H9 (cell line): Measurements from ENCODE around the gene CTNNA3. TPM values are rescaled to one million over a fixed set of nuclear protein-coding genes. Genes with fewer than 3 reads are reported as not detected.

Source experiments
- DNase-seq: peaks from one replicate; pipeline ENCODE4 v3.0.0-alpha.2; 2017
- H2AFZ ChIP-seq: one replicate; pipeline ENCODE4 v1.6.1; 2013; ENCODE audit warnings: mild to moderate bottlenecking, low read length, control low read depth, moderate library complexity
- H2AK5ac ChIP-seq: 2 replicates; pipeline ENCODE4 v1.6.1; 2013; ENCODE audit warnings: low read length, control low read depth, mixed read lengths; ENCODE audit not compliant: insufficient read length
- H2BK120ac ChIP-seq: one replicate; pipeline ENCODE4 v1.6.1; 2013; ENCODE audit warnings: low read depth, mild to moderate bottlenecking, low read length, control low read depth, inconsistent platforms; ENCODE audit not compliant: poor library complexity, severe bottlenecking
- H2BK12ac ChIP-seq: 2 replicates; pipeline ENCODE4 v1.6.1; 2013; ENCODE audit warnings: low read length, control low read depth, mixed read lengths, low read depth; ENCODE audit not compliant: insufficient read length
- H2BK15ac ChIP-seq: 2 replicates; pipeline ENCODE4 v1.6.1; 2013; ENCODE audit warnings: low read depth, low read length, control low read depth
- H2BK20ac ChIP-seq: one replicate; pipeline ENCODE4 v1.6.1; 2013; ENCODE audit warnings: low read depth, mild to moderate bottlenecking, low read length, control low read depth, inconsistent platforms; ENCODE audit not compliant: poor library complexity, severe bottlenecking
- H2BK5ac ChIP-seq: 2 replicates; pipeline ENCODE4 v1.6.1; 2013; ENCODE audit warnings: low read length, control low read depth, mixed read lengths; ENCODE audit not compliant: insufficient read length
- H3K14ac ChIP-seq: 2 replicates; pipeline ENCODE4 v1.6.1; 2013; ENCODE audit warnings: low read length, control low read depth; ENCODE audit not compliant: insufficient read depth
- H3K18ac ChIP-seq: 2 replicates; pipeline ENCODE4 v1.6.1; 2013; ENCODE audit warnings: low read depth, mild to moderate bottlenecking, mixed read lengths, low read length, control low read depth; ENCODE audit not compliant: insufficient read length
- H3K23ac ChIP-seq: 2 replicates; pipeline ENCODE4 v1.6.1; 2013; ENCODE audit warnings: low read length, control low read depth, mixed read lengths, low read depth; ENCODE audit not compliant: insufficient read length
- H3K23me2 ChIP-seq: 2 replicates; pipeline ENCODE4 v1.6.1; 2013; ENCODE audit warnings: low read depth, mild to moderate bottlenecking, mixed read lengths, low read length, control low read depth; ENCODE audit not compliant: insufficient read length, poor library complexity, severe bottlenecking
- H3K27ac ChIP-seq: 2 replicates; pipeline ENCODE4 v1.5.1; 2013; ENCODE audit warnings: low read length, control low read depth, mixed read lengths, low read depth; ENCODE audit not compliant: insufficient read length
- H3K27me3 ChIP-seq: 2 replicates; pipeline ENCODE4 v1.6.1; 2013; ENCODE audit warnings: low read length, control low read depth, inconsistent platforms; ENCODE audit not compliant: insufficient read depth
- H3K4ac ChIP-seq: 2 replicates; pipeline ENCODE4 v1.6.1; 2013; ENCODE audit warnings: low read depth, mild to moderate bottlenecking, control low read depth, inconsistent platforms, low read length, moderate library complexity
- H3K4me1 ChIP-seq: 2 replicates; pipeline ENCODE4 v1.6.1; 2013; ENCODE audit warnings: low read length, control low read depth, inconsistent platforms; ENCODE audit not compliant: insufficient read depth
- H3K4me2 ChIP-seq: 2 replicates; pipeline ENCODE4 v1.6.1; 2013; ENCODE audit warnings: low read length, control low read depth, mixed read lengths; ENCODE audit not compliant: insufficient read length, insufficient read depth
- H3K56ac ChIP-seq: 2 replicates; pipeline ENCODE4 v1.6.1; 2013; ENCODE audit warnings: low read depth, mild to moderate bottlenecking, mixed read lengths, low read length, control low read depth; ENCODE audit not compliant: insufficient read length
- H3K79me1 ChIP-seq: 2 replicates; pipeline ENCODE4 v1.6.1; 2013; ENCODE audit warnings: low read depth, mild to moderate bottlenecking, moderate library complexity, low read length, control low read depth, inconsistent platforms; ENCODE audit not compliant: insufficient read depth, poor library complexity, severe bottlenecking
- H3K79me2 ChIP-seq: 2 replicates; pipeline ENCODE4 v1.6.1; 2013; ENCODE audit warnings: low read length, control low read depth, inconsistent platforms; ENCODE audit not compliant: insufficient read depth
- H3K9ac ChIP-seq: 2 replicates; pipeline ENCODE4 v1.6.1; 2013; ENCODE audit warnings: low read length, control low read depth, mixed read lengths; ENCODE audit not compliant: insufficient read length; ENCODE audit errors: extremely low read depth
- H3K9me3 ChIP-seq: one replicate; pipeline ENCODE4 v1.6.1; 2013; ENCODE audit warnings: low read depth, low read length, inconsistent platforms; ENCODE audit not compliant: control insufficient read depth
- H3T11ph ChIP-seq: one replicate; pipeline ENCODE4 v1.6.1; 2013; ENCODE audit warnings: mild to moderate bottlenecking, low read length, control low read depth, inconsistent platforms
- H4K20me1 ChIP-seq: one replicate; pipeline ENCODE4 v1.6.1; 2013; ENCODE audit not compliant: control insufficient read depth, insufficient read length, insufficient read depth
- H4K5ac ChIP-seq: 2 replicates; pipeline ENCODE4 v1.6.1; 2013; ENCODE audit warnings: low read depth, mild to moderate bottlenecking, mixed read lengths, low read length, control low read depth; ENCODE audit not compliant: insufficient read length
- H4K8ac ChIP-seq: replicated peaks from 2 replicates; pipeline ENCODE4 v1.6.1; 2013; ENCODE audit warnings: low read length, control low read depth, mixed read lengths, low read depth; ENCODE audit not compliant: insufficient read length
- H4K91ac ChIP-seq: 2 replicates; pipeline ENCODE4 v1.6.1; 2013; ENCODE audit warnings: low read depth, mild to moderate bottlenecking, moderate library complexity, mixed read lengths, low read length, control low read depth; ENCODE audit not compliant: insufficient read length
- H3K27ac Mint-ChIP-seq, 3 experiments: 2 replicates in 2 of 3; 3 replicates in 1 of 3; pipeline ENCODE4 v1.8.0; 2020 to 2021; ENCODE audit warnings: mixed read lengths in 3 of 3, mild to moderate bottlenecking in 1 of 3, moderate library complexity in 1 of 3
- H3K27me3 Mint-ChIP-seq: 2 replicates; pipeline ENCODE4 v1.8.0; 2021; ENCODE audit warnings: low read depth, mild to moderate bottlenecking, moderate library complexity, mixed read lengths
- H3K36me3 Mint-ChIP-seq, 3 experiments: 2 replicates in 2 of 3; 3 replicates in 1 of 3; pipeline ENCODE4 v1.8.0; 2020 to 2021; ENCODE audit warnings: low read depth in 3 of 3, mixed read lengths in 3 of 3; ENCODE audit not compliant: insufficient read depth in 1 of 3
- H3K4me1 Mint-ChIP-seq, 2 experiments: 2 replicates each; pipeline ENCODE4 v1.8.0; 2020; ENCODE audit warnings: mixed read lengths in 2 of 2
- H3K4me3 Mint-ChIP-seq, 2 experiments: 2 replicates in 1 of 2; 3 replicates in 1 of 2; pipeline ENCODE4 v1.8.0; 2020 to 2021; ENCODE audit warnings: mild to moderate bottlenecking in 2 of 2, mixed read lengths in 2 of 2, moderate library complexity in 1 of 2
- H3K9me3 Mint-ChIP-seq, 2 experiments: 2 replicates in 1 of 2; 3 replicates in 1 of 2; pipeline ENCODE4 v1.8.0; 2020; ENCODE audit warnings: mild to moderate bottlenecking in 2 of 2, mixed read lengths in 2 of 2, moderate library complexity in 1 of 2
- CTCF ChIP-seq: fragments of 200-600 bp; sonication (generic); conservative IDR thresholded peaks from 3 replicates; pipeline ENCODE4 v1.8.0; 2021; ENCODE audit warnings: antibody characterized with exemption, mild to moderate bottlenecking
- WGBS: extraction: QIAGEN DNeasy Blood & Tissue Kit; methylation state at CpG from one replicate; pipeline ENCODE4 v1.1.7; 2013; ENCODE audit warnings: missing lambda C conversion rate, low lambda C conversion rate, mixed read lengths; ENCODE audit not compliant: insufficient read length; ENCODE audit errors: extremely low coverage; 5-methylcytosine and 5-hydroxymethylcytosine counted together
- total RNA-seq: library from RNA; stranded (reverse); gene quantifications from 2 replicates; pipeline ENCODE4 v1.2.1, GENCODE V29; 2021

The CTNNA3 gene
- total RNA-seq, 1 experiment from 2014 or later = 3.3 TPM

- no peak for TF ChIP-seq CTCF
- no peak overlapping the region for H3K4me2 ChIP-seq
- H2BK20ac ChIP-seq = no peak overlapping the region
- no peak overlapping the region for H2BK5ac ChIP-seq
- no peak overlapping the region for H4K91ac ChIP-seq
- H3K79me2 ChIP-seq = no peaks in the 10 kb centered on the region
- Mint-ChIP-seq H3K27ac (peak overlapping the region in 1 of 3 experiments; percentile 16; a peak in 1 of 7 replicates), H3K9me3 (peaks cover 0 to 4% of the 10 kb centered on the region in 2 experiments; a peak in 1 of 5 replicates), H3K4me3 (no peak overlapping the region), H3K4me1 (peaks cover 12 to 19% of the 10 kb centered on the region in 2 experiments), H3K36me3 (no peaks in the 10 kb centered on the region; a peak in 2 of 7 replicates), H3K27me3 (no peaks in the 10 kb centered on the region)
- no peak overlapping the region for H2BK120ac ChIP-seq
- no peak overlapping the region for H3K27ac ChIP-seq
- H3K4me1 ChIP-seq = no peaks in the 10 kb centered on the region; the same call in 1 of the 2 replicates
- H4K20me1 ChIP-seq = no peaks in the 10 kb centered on the region
- no peaks in the 10 kb centered on the region for H3K9me3 ChIP-seq
- no peak overlapping the region for H3K56ac ChIP-seq
- no peak overlapping the region for H3K9ac ChIP-seq
- no peak overlapping the region for H3T11ph ChIP-seq
- H4K8ac ChIP-seq = no peak overlapping the region
- no peak overlapping the region for H3K14ac ChIP-seq
- DNase-seq = no peak
- no peak overlapping the region for H4K5ac ChIP-seq
- no peaks in the 10 kb centered on the region for H3K23me2 ChIP-seq
- WGBS = no CpG with 5 or more reads among the region's 1 CpG
- H2AK5ac ChIP-seq = no peak overlapping the region
- no peak overlapping the region for H3K23ac ChIP-seq
- no peak overlapping the region for H3K4ac ChIP-seq
- no peaks in the 10 kb centered on the region for H3K27me3 ChIP-seq
- no peak overlapping the region for H2BK15ac ChIP-seq
- H2BK12ac ChIP-seq = no peak overlapping the region
- H3K79me1 ChIP-seq = no peaks in the 10 kb centered on the region
- H3K18ac ChIP-seq = no peak overlapping the region
- no peak overlapping the region for H2AFZ ChIP-seq
These were observed 1369.1 kb downstream of the CTNNA3 start for GRCh38 chr10:66326876-66327275.
